Ishikawa (cell line): Measurements from ENCODE around the gene CDK5R1.
A peak's percentile ranks its signal among the peaks of the same experiment; 100 is the strongest.

Source experiments
- CEBPB ChIP-seq: IDR thresholded peaks from 2 replicates; pipeline ENCODE4 v1.6.1; 2012
- CREB1 ChIP-seq: IDR thresholded peaks from 2 replicates; pipeline ENCODE4 v1.6.1; 2012; ENCODE audit warnings: low read depth
- EGR1 ChIP-seq: IDR thresholded peaks from 2 replicates; pipeline ENCODE4 v1.6.1; 2012
- EP300 ChIP-seq: IDR thresholded peaks from 2 replicates; pipeline ENCODE4 v1.6.1; 2012; ENCODE audit warnings: borderline replicate concordance
- FOXM1 ChIP-seq: IDR thresholded peaks from 2 replicates; pipeline ENCODE4 v1.6.1; 2012; ENCODE audit warnings: low read depth, borderline replicate concordance
- NFIC ChIP-seq: IDR thresholded peaks from 2 replicates; pipeline ENCODE4 v1.6.1; 2012
- RAD21 ChIP-seq: IDR thresholded peaks from 2 replicates; pipeline ENCODE4 v1.6.1; 2012; ENCODE audit warnings: low read depth
- REST ChIP-seq: IDR thresholded peaks from 2 replicates; pipeline ENCODE4 v1.6.1; 2012; ENCODE audit warnings: low read depth, mild to moderate bottlenecking
- TAF1 ChIP-seq: IDR thresholded peaks from 2 replicates; pipeline ENCODE4 v1.6.1; 2012; ENCODE audit warnings: low read depth, mild to moderate bottlenecking
- TCF12 ChIP-seq: IDR thresholded peaks from 2 replicates; pipeline ENCODE4 v1.6.1; 2012; ENCODE audit warnings: low read depth
- TEAD4 ChIP-seq: IDR thresholded peaks from 2 replicates; pipeline ENCODE4 v1.6.1; 2012
- USF1 ChIP-seq: IDR thresholded peaks from 2 replicates; pipeline ENCODE4 v1.6.1; 2012
- YY1 ChIP-seq: IDR thresholded peaks from 2 replicates; pipeline ENCODE4 v1.6.1; 2012; ENCODE audit warnings: low read depth
- ZBTB7A ChIP-seq: IDR thresholded peaks from 2 replicates; pipeline ENCODE4 v1.6.1; 2012; ENCODE audit warnings: low read depth
- TF ChIP-seq, protein P1 (sequence below): IDR thresholded peaks from 2 replicates; pipeline ENCODE4 v1.6.1; 2012

Gene CDK5R1

GRCh38 chr17:32486701-32487472, at the start of gene CDK5R1:
CDK5R1 (plus strand) TSS chr17:32486993; CDS start chr17:32487621, 628 bp downstream.
- TF ChIP-seq FOXM1: no peak
- TF ChIP-seq REST: peak; percentile 74
- TF ChIP-seq, protein P1, sequence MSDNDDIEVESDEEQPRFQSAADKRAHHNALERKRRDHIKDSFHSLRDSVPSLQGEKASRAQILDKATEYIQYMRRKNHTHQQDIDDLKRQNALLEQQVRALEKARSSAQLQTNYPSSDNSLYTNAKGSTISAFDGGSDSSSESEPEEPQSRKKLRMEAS: no peak

GRCh38 chr17:32440722-32441121, 46.1 kb upstream of the CDK5R1 start:
- no peak for TF ChIP-seq NFIC
- no peak for TF ChIP-seq CREB1
- TF ChIP-seq TCF12: no peak
- TF ChIP-seq, protein P1: no peak
- TF ChIP-seq FOXM1: no peak
- TF ChIP-seq TEAD4: no peak
- TF ChIP-seq YY1: no peak
- TF ChIP-seq USF1: no peak
- TF ChIP-seq ZBTB7A: no peak
- no peak for TF ChIP-seq RAD21
- TF ChIP-seq TAF1: no peak
- no peak for TF ChIP-seq EGR1
- TF ChIP-seq EP300: no peak
- no peak for TF ChIP-seq CEBPB
- TF ChIP-seq REST: no peak

GRCh38 chr17:32441886-32442285, 44.9 kb upstream of the CDK5R1 start:
- TF ChIP-seq RAD21: no peak

DNA sequence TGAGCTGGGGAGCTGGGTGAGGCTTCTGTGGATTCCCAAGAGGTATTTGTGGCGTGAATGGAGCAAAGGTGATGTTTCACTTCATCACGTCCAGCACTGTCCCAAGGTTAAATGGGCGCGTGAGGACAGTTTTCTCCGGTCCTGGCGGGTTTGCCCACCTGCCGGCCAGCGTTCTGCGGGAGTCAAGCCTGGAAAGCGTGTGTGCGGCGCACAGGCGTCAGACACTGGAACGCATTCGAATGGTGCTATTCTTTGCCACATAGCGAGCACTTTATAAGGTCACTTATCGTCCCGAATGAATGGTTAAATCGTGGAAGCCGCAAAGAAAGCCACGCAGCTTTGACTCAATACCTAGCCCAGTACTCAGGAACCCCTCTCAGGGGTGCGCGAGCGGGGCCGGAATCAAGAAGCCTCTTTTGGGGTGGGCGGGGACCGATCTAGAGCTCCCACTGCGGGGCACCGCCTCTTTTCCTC, 42.9 kb upstream of the CDK5R1 start:
- no peak for TF ChIP-seq TCF12
- TF ChIP-seq YY1: no peak
- TF ChIP-seq NFIC: no peak
- no peak for TF ChIP-seq USF1
- TF ChIP-seq REST: no peak
- TF ChIP-seq CREB1: no peak
- no peak for TF ChIP-seq TEAD4
- TF ChIP-seq ZBTB7A: no peak
- TF ChIP-seq, protein P1: no peak
- no peak for TF ChIP-seq RAD21
- no peak for TF ChIP-seq CEBPB
- TF ChIP-seq EGR1: no peak
- no peak for TF ChIP-seq FOXM1
